Left ventricle myocardium inferior (tissue), 1 donor: Measurements from ENCODE around the gene NSMCE4A. TPM values are rescaled to one million over a fixed set of nuclear protein-coding genes. Genes with fewer than 3 reads are reported as not detected.

Experiments
- DNase-seq: peaks from one replicate; pipeline ENCODE4 v3.0.0-alpha.2; 2020
- H3K27ac ChIP-seq: fragments of 200-600 bp; replicated peaks from 2 replicates; pipeline ENCODE4 v1.8.0; 2021
- H3K27me3 ChIP-seq: fragments of 200-600 bp; 2 replicates; pipeline ENCODE4 v1.8.0; 2021; ENCODE audit warnings: low read depth
- H3K36me3 ChIP-seq: fragments of 200-600 bp; 2 replicates; pipeline ENCODE4 v1.8.0; 2021
- H3K4me1 ChIP-seq: fragments of 200-600 bp; 2 replicates; pipeline ENCODE4 v1.8.0; 2021
- H3K4me3 ChIP-seq: fragments of 200-600 bp; 2 replicates; pipeline ENCODE4 v1.8.0; 2021; ENCODE audit warnings: mild to moderate bottlenecking, moderate library complexity
- H3K9me3 ChIP-seq: fragments of 200-600 bp; replicated peaks from 2 replicates; pipeline ENCODE4 v1.8.0; 2021
- intact Hi-C: fragments of 100-400 bp; cut with micrococcal nuclease; formaldehyde crosslinking; loops from one replicate; pipeline ENCODE4 v1.11.0; 2022
- total RNA-seq: library from RNA; stranded (reverse); fragmentation: NEBNext Ultra II Directional; extraction: Animal tissue kit (Norgen Biotek cat#: 25700); gene quantifications from one replicate; pipeline ENCODE4 v1.2.1, GENCODE V29; 2021
- TF ChIP-seq, protein P1 (sequence below): fragments of 200-600 bp; IDR thresholded peaks from 2 replicates; pipeline ENCODE4 v1.8.0; 2021; ENCODE audit warnings: antibody characterized with exemption, mild to moderate bottlenecking, borderline replicate concordance
- donor health status: DM: no; HTN: yes; CAD: no; lungs with severe emphysema.

NSMCE4A gene
- total RNA-seq, 1 donor from 2014 or later = 24.1 TPM

DNA sequence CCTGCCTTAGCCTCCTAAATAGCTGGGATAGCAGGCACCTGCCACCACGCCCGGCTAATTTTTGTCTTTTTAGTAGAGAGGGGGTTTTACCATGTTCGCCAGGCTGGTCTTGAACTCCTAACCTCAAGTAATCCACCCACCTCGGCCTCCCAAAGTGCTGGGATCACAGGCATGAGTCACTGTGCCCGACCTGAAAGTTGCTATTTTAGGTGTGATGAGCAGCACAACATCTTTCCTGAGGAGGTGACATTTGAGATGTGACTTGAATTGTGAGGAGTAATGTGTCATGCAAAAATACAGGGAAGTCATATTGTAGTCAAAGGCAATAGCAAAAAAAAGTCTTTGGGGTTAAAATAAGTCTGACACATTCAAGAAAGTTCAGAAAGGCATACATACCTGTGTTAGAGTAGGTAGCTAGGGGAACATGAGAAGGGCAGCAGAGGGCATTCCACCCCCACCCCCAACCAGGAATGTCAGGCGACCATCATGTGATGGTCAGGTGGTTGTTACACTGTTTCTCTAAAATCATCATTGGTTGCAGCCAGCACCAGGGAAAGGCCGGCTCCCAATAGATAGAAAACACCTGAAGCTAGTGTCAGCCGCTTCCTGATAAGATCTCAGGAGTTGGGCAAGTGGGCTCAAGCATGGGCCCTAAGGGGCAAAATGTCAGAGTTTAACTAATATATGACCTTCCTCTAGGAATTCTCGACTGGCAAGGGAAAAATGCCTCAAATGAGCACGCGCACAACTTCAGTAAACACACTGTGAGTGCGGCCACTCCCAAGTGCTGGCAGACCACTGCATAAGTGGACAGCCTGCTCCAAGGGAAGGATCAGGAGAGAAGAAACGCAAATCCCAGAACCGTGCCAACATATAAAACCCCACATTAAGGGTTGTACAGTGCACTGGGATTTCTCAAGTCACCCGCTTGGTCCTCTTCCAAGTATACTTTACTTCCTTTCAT is 13.6 kb upstream of the NSMCE4A start, which contains the start of gene TACC2:
Gene TACC2, plus strand, starts transcription at position 803 of the 964 bp plus-strand sequence. CDS start 32,819 bp downstream, outside the sequence.
- TF ChIP-seq, protein P1, sequence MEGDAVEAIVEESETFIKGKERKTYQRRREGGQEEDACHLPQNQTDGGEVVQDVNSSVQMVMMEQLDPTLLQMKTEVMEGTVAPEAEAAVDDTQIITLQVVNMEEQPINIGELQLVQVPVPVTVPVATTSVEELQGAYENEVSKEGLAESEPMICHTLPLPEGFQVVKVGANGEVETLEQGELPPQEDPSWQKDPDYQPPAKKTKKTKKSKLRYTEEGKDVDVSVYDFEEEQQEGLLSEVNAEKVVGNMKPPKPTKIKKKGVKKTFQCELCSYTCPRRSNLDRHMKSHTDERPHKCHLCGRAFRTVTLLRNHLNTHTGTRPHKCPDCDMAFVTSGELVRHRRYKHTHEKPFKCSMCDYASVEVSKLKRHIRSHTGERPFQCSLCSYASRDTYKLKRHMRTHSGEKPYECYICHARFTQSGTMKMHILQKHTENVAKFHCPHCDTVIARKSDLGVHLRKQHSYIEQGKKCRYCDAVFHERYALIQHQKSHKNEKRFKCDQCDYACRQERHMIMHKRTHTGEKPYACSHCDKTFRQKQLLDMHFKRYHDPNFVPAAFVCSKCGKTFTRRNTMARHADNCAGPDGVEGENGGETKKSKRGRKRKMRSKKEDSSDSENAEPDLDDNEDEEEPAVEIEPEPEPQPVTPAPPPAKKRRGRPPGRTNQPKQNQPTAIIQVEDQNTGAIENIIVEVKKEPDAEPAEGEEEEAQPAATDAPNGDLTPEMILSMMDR = no peak
- H3K4me3 ChIP-seq = peak within 1 kb of the TSS; percentile 11
- DNase-seq = no peak
- H3K27me3 ChIP-seq = no peaks in the 10 kb centered on the region
- intact Hi-C loops = no loop called here
- peaks cover 25% of the 10 kb centered on the region for H3K4me1 ChIP-seq
- peaks cover 14% of the 10 kb centered on the region for H3K9me3 ChIP-seq
- no peaks in the 10 kb centered on the region for H3K36me3 ChIP-seq
- peak within 1 kb of the TSS; percentile 47 for H3K27ac ChIP-seq

GRCh38 chr10:121984463-121984862 is 9.4 kb upstream of the NSMCE4A start:
- H3K27ac ChIP-seq = no peak overlapping the region
- intact Hi-C loops = no loop called here
- H3K36me3 ChIP-seq = no peaks in the 10 kb centered on the region
- no peaks in the 10 kb centered on the region for H3K27me3 ChIP-seq
- DNase-seq = no peak
- H3K4me1 ChIP-seq = peaks cover 8% of the 10 kb centered on the region
- peaks cover 14% of the 10 kb centered on the region for H3K9me3 ChIP-seq
- no peak overlapping the region for H3K4me3 ChIP-seq
- TF ChIP-seq, protein P1 = no peak

DNA sequence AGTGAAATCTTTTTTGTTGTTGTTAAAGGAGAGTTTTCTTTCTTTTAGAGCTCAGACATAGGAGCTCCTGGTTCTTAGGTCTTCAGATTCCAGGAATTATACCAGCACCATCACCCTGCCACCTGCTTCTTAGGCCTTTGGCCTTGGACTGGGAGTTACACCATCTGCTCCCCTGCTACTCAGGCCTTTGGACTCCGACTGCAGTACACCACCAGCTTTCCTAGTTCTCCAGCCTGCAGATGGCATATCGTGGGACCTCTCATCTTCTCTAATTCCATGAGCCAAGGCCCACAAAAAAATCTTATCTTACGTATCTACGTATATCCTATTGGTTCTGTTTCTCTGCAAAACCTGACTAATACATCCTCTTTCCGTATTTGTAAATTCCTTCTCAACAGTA is 8.8 kb upstream of the NSMCE4A start:
- Histone ChIP-seq H3K4me3 (no peak overlapping the region), H3K27me3 (no peaks in the 10 kb centered on the region), H3K4me1 (peaks cover 4% of the 10 kb centered on the region), H3K27ac (no peak overlapping the region), H3K9me3 (peaks cover 14% of the 10 kb centered on the region), H3K36me3 (no peaks in the 10 kb centered on the region)
- TF ChIP-seq, protein P1 = no peak
- intact Hi-C loops = no loop called here
- DNase-seq = no peak

DNA sequence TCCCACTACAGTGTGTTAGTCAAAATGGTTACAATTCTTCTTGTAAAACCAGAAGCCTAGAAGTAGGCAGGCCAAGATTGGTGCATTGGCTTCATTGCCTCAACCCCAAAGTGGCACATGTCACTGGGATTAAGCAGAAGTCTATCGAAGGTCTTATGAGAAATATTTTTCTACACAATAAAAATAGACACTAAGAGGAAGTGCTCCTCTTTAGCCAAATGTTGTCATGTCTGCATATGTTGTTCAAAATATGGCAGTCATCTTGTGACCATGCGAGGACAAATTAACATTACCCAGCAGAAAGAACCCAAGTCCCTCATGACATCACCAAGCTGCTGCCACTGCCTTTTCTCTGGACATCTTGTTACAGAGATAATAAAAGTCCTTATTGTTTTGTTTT is 6.3 kb upstream of the NSMCE4A start:
- H3K9me3 ChIP-seq = peaks cover 14% of the 10 kb centered on the region
- DNase-seq = no peak
- H3K36me3 ChIP-seq = no peaks in the 10 kb centered on the region
- H3K27ac ChIP-seq = no peak overlapping the region
- H3K4me1 ChIP-seq = no peaks in the 10 kb centered on the region
- intact Hi-C loops = no loop called here
- H3K4me3 ChIP-seq = no peak overlapping the region
- TF ChIP-seq, protein P1 = no peak
- no peaks in the 10 kb centered on the region for H3K27me3 ChIP-seq

DNA sequence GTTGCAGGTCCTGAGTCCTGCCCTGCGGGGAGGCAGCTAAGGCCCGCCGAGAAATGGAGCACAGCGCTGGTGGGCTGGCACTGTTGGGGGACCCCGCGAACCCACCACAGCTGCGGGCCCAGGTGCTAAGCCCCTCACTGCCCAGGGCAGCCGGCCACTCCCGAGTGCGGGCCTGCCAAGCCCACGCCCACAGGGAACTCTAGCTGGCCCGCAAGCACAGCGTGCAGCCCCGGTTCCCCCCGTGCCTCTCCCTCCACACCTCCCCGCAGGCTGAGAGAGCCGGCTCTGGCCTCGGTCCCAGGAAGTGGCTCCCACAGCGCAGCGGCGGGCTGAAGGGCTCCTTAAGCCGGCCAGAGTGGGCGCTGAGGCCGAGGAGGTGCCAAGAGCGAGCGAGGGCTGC is 3.5 kb upstream of the NSMCE4A start:
- H3K4me3 ChIP-seq = no peak overlapping the region
- intact Hi-C loops = no loop called here
- no peaks in the 10 kb centered on the region for H3K36me3 ChIP-seq
- H3K27ac ChIP-seq = no peak overlapping the region
- H3K9me3 ChIP-seq = no peaks in the 10 kb centered on the region
- DNase-seq = no peak
- peaks cover 22% of the 10 kb centered on the region for H3K4me1 ChIP-seq
- no peaks in the 10 kb centered on the region for H3K27me3 ChIP-seq
- TF ChIP-seq, protein P1 = no peak
